H1 (cell line): ENCODE results near the gene OR10A4. TPM values are rescaled to one million over a fixed set of nuclear protein-coding genes. Genes with fewer than 3 reads are reported as not detected.

Experiments used
- BACH1 ChIP-seq: IDR thresholded peaks from 2 replicates; pipeline ENCODE4 v1.6.1; 2012; ENCODE audit warnings: low read length, improper control_type of control experiment
- CHD1 ChIP-seq: IDR thresholded peaks from 2 replicates; pipeline ENCODE4 v1.6.1; 2012; ENCODE audit warnings: low read depth, low read length, improper control_type of control experiment
- CREB1 ChIP-seq: IDR thresholded peaks from 2 replicates; pipeline ENCODE4 v1.6.1; 2012; ENCODE audit warnings: inconsistent platforms
- E2F6 ChIP-seq: IDR thresholded peaks from 2 replicates; pipeline ENCODE4 v1.6.1; 2012; ENCODE audit warnings: inconsistent platforms
- KDM4A ChIP-seq: IDR thresholded peaks from one replicate; pipeline ENCODE4 v1.7.1; 2012; ENCODE audit warnings: low read depth, mild to moderate bottlenecking, moderate library complexity, low read length, inconsistent platforms; ENCODE audit not compliant: severe bottlenecking
- NRF1 ChIP-seq: IDR thresholded peaks from 2 replicates; pipeline ENCODE4 v1.6.1; 2011; ENCODE audit warnings: mild to moderate bottlenecking, low read depth, low read length, improper control_type of control experiment
- RBBP5 ChIP-seq: IDR thresholded peaks from 2 replicates; pipeline ENCODE4 v1.7.1; 2012; ENCODE audit warnings: low read depth, mild to moderate bottlenecking, inconsistent platforms, low read length, moderate library complexity, borderline replicate concordance
- RXRA ChIP-seq: IDR thresholded peaks from 2 replicates; pipeline ENCODE4 v1.6.1; 2011; ENCODE audit warnings: low read depth, mild to moderate bottlenecking, low read length, moderate library complexity; ENCODE audit not compliant: insufficient read depth
- SAP30 ChIP-seq: fragments of 300-600 bp; sonication (generic); IDR thresholded peaks from 2 replicates; pipeline ENCODE4 v1.7.1; 2012; ENCODE audit warnings: low read length, moderate library complexity, mild to moderate bottlenecking, inconsistent platforms; ENCODE audit not compliant: insufficient read depth, insufficient replicate concordance
- TBP ChIP-seq: IDR thresholded peaks from 2 replicates; pipeline ENCODE4 v1.6.1; 2011; ENCODE audit warnings: low read depth, low read length, improper control_type of control experiment
- polyA plus RNA-seq, 7 experiments: library from polyadenylated mRNA; depleted of rRNA in 3 of 7; stranded (reverse) in 5 of 7; unstranded in 2 of 7; fragments of >200 nt in 5 of 7; fragments of 200-250 nt in 2 of 7; gene quantifications; 1 replicate in 5 of 7; 2 replicates in 1 of 7; 4 replicates in 1 of 7; pipeline versions ENCODE4 v1.2.1 to v1.2.3, GENCODE V29; 2011 to 2013; ENCODE audit warnings: missing spikeins in 2 of 7, mixed read lengths in 2 of 7
- total RNA-seq: library from RNA; stranded (reverse); fragmentation: NEBNext Ultra II Directional; extraction: Animal tissue kit (Norgen Biotek cat#: 25700); gene quantifications from 2 replicates; pipeline ENCODE4 v1.2.1, GENCODE V29; 2021

Gene OR10A4
- total and polyA plus RNA-seq, 2 of the 8 experiments (the other 6 are each of a cell fraction or from before 2014, with no cell fraction given) = not detected

DNA sequence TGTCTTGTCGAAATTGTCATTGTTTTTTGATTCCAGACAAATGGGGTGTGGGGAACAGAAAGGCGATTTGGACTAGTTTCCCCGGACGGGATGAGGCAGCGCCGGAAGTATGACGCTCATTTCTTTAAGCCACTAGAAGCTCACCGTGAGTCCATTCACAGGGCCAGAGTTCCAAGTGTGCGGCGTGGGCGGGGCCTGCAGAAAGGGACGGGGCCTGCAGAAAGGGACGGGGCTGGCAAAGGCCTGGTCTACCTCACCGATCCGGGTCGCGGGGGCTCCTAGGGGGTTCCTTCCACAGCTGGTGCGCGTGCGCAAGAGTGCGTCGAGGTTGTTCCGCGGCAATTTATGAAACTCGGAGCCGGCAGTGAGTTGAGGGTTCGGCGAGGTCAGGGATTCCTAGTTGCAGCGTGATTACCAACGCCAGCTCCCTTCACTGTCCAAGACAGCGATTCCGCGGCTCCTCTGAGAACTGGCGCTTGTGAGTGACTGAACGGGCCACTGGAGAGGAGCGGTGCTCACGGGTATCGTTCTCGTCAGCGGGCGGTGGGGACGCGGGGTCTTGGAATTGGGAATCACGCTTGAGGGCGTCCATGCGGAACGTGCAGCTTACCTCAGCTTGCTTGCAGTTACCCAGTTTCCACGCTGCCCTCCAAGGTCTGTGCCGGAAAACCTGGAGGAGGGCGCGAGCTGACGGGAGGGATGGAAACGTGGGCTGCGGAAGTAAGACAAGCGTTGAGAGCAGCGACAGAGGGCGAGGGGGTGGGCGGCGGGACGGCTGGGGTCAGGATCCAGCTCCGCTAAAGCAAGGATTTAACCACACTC is 50.0 kb downstream of the OR10A4 start, which contains the start of gene ZNF215 (continued):
- TF ChIP-seq NRF1 (peak; percentile 73), SAP30 (peak; percentile 71), CHD1 (no peak), RXRA (no peak), CREB1 (peak; percentile 74), BACH1 (no peak), KDM4A (peak; percentile 96), RBBP5 (peak; percentile 76; the same call in 1 of the 2 replicates), TBP (peak; percentile 56), E2F6 (peak; percentile 80)
